ENCODE results near the gene ST14.
"Not testable (repeated sequence)": the region's sequence is repeated elsewhere in the genome, so short reads cannot be mapped to it uniquely, and the experiment has no call there.

DNA sequence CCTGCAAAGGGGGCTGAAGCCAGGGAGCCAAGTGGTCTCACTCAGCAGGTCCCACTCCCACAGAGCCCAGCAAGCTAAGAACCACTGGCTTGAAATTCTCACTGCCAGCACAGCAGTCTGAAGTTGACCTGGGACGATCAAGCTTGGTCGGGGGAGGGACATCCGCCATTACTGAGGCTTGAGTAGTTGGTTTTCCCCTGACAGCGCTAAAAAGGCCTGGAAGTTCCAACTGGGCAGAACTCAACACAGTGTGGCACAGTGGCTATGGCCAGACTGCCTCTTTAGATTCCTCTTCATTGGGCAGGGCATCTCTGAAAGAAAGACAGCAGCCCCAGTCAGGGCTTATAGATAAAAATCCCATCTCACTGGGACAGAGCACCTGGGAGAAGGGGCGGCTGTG is 90.3 kb downstream of the ST14 start:
- TF ChIP-seq, protein P1, sequence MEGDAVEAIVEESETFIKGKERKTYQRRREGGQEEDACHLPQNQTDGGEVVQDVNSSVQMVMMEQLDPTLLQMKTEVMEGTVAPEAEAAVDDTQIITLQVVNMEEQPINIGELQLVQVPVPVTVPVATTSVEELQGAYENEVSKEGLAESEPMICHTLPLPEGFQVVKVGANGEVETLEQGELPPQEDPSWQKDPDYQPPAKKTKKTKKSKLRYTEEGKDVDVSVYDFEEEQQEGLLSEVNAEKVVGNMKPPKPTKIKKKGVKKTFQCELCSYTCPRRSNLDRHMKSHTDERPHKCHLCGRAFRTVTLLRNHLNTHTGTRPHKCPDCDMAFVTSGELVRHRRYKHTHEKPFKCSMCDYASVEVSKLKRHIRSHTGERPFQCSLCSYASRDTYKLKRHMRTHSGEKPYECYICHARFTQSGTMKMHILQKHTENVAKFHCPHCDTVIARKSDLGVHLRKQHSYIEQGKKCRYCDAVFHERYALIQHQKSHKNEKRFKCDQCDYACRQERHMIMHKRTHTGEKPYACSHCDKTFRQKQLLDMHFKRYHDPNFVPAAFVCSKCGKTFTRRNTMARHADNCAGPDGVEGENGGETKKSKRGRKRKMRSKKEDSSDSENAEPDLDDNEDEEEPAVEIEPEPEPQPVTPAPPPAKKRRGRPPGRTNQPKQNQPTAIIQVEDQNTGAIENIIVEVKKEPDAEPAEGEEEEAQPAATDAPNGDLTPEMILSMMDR (IDR thresholded peaks at IDR 0.05) = not testable (repeated sequence)
- TF ChIP-seq POLR2A (IDR thresholded peaks at IDR 0.05) = not testable (repeated sequence)

Measured in adrenal gland (tissue), 5 donors.